ENCODE data around the gene RASSF8.

The RASSF8 gene

GRCh38 chr12:25960143-25960542 is 1.7 kb downstream of the RASSF8 start:
- H3K4me3 ChIP-seq (replicated peaks; ENCODE audit: low read depth, low read length), result peak overlapping the region; percentile 70
- peak; percentile 41 for TF ChIP-seq CTCF (IDR thresholded peaks at IDR 0.05; ENCODE audit: low read length, missing control alignments)
- peak; percentile 60 for DNase-seq (ENCODE audit: low read depth)

GRCh38 chr12:25960961-25961360 is 2.5 kb downstream of the RASSF8 start:
- TF ChIP-seq CTCF (IDR thresholded peaks at IDR 0.05; ENCODE audit: low read length, missing control alignments), result no peak
- peak overlapping the region; percentile 70 for H3K4me3 ChIP-seq (replicated peaks; ENCODE audit: low read depth, low read length)
- no peak for DNase-seq (ENCODE audit: low read depth)

- H3K4me3 ChIP-seq (replicated peaks; ENCODE audit: low read depth, low read length), result no peak overlapping the region
- TF ChIP-seq CTCF (IDR thresholded peaks at IDR 0.05; ENCODE audit: low read length, missing control alignments), result no peak
- DNase-seq (ENCODE audit: low read depth), result peak; percentile 45
These were observed 4.5 kb downstream of the RASSF8 start for GRCh38 chr12:25962932-25963525.

- TF ChIP-seq CTCF (IDR thresholded peaks at IDR 0.05; ENCODE audit: low read length, missing control alignments), result no peak
- DNase-seq (ENCODE audit: low read depth), result no peak
- H3K4me3 ChIP-seq (replicated peaks; ENCODE audit: low read depth, low read length), result no peak overlapping the region
These were observed 7.2 kb downstream of the RASSF8 start for GRCh38 chr12:25965682-25966081.

GRCh38 chr12:25970082-25970481 is 11.6 kb downstream of the RASSF8 start:
- no peak for TF ChIP-seq CTCF (IDR thresholded peaks at IDR 0.05; ENCODE audit: low read length, missing control alignments)
- H3K4me3 ChIP-seq (replicated peaks; ENCODE audit: low read depth, low read length), result no peak overlapping the region
- no peak for DNase-seq (ENCODE audit: low read depth)

GRCh38 chr12:25970916-25971653 is 12.6 kb downstream of the RASSF8 start:
- peak; percentile 20 for TF ChIP-seq CTCF (IDR thresholded peaks at IDR 0.05; ENCODE audit: low read length, missing control alignments)
- DNase-seq (ENCODE audit: low read depth), result no peak
- H3K4me3 ChIP-seq (replicated peaks; ENCODE audit: low read depth, low read length), result no peak overlapping the region

GRCh38 chr12:25971654-25972041 is 13.2 kb downstream of the RASSF8 start:
- no peak overlapping the region for H3K4me3 ChIP-seq (replicated peaks; ENCODE audit: low read depth, low read length)
- no peak for DNase-seq (ENCODE audit: low read depth)
- no peak for TF ChIP-seq CTCF (IDR thresholded peaks at IDR 0.05; ENCODE audit: low read length, missing control alignments)
